ENCODE data around the gene HES3.

Gene HES3

DNA sequence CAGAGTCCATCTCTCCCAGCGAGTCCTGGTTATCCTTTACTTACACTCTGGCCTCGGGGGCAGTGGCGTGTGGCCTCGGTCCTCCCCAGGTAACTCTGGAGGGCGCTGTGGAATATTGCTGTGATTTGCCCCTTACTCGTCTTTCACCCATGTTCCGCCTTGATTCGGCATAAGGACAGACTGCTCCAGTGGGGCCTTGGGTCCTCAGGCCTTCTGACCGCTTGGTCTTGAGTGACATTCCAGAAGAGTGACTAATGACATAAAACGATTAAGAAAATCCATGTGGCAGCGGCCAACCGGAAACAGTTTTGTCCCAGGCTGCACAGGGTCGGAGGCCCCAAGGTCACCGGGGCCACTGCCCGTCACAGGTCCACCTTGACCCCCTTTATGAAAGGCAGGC is 19.3 kb upstream of the HES3 start:
- TF ChIP-seq, protein P1, sequence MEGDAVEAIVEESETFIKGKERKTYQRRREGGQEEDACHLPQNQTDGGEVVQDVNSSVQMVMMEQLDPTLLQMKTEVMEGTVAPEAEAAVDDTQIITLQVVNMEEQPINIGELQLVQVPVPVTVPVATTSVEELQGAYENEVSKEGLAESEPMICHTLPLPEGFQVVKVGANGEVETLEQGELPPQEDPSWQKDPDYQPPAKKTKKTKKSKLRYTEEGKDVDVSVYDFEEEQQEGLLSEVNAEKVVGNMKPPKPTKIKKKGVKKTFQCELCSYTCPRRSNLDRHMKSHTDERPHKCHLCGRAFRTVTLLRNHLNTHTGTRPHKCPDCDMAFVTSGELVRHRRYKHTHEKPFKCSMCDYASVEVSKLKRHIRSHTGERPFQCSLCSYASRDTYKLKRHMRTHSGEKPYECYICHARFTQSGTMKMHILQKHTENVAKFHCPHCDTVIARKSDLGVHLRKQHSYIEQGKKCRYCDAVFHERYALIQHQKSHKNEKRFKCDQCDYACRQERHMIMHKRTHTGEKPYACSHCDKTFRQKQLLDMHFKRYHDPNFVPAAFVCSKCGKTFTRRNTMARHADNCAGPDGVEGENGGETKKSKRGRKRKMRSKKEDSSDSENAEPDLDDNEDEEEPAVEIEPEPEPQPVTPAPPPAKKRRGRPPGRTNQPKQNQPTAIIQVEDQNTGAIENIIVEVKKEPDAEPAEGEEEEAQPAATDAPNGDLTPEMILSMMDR (IDR thresholded peaks at IDR 0.05; ENCODE audit: low read depth, low read length): no peak
- Histone ChIP-seq H3K27me3 (ENCODE audit: insufficient read depth, low read depth, severe bottlenecking) (no peaks in the 10 kb centered on the region), H3K36me3 (peaks cover 72% of the 10 kb centered on the region), H3K4me3 (ENCODE audit: low read depth, low read length) (no peak overlapping the region), H3K9me3 (ENCODE audit: severe bottlenecking) (no peaks in the 10 kb centered on the region), H3K27ac (no peak overlapping the region)
- DNase-seq: no peak

DNA sequence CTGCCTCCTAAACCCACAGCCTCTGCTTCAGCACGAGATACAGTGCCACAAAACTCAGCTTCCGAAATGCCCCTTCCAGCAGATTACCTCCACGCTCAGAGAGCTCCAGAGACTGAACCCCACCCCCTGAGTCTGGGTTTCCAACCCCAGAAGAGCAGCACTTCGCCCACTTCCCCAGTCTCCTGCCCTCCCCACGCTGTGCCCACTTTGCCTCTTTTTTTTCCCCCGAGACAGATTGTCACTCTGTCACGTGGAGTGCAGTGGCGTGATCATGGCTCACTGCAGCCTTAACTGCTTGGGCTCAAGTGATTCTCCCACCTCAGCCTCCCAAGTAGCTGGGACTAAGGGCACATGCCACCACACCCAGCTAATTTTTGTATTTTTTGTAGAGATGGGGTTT is 18.3 kb upstream of the HES3 start:
- H3K27ac ChIP-seq: no peak overlapping the region
- no peak for DNase-seq
- H3K27me3 ChIP-seq (ENCODE audit: insufficient read depth, low read depth, severe bottlenecking): no peaks in the 10 kb centered on the region
- H3K9me3 ChIP-seq (ENCODE audit: severe bottlenecking): no peaks in the 10 kb centered on the region
- TF ChIP-seq, protein P1 (IDR thresholded peaks at IDR 0.05; ENCODE audit: low read depth, low read length): no peak
- H3K36me3 ChIP-seq: peaks cover 81% of the 10 kb centered on the region
- no peak overlapping the region for H3K4me3 ChIP-seq (ENCODE audit: low read depth, low read length)

DNA sequence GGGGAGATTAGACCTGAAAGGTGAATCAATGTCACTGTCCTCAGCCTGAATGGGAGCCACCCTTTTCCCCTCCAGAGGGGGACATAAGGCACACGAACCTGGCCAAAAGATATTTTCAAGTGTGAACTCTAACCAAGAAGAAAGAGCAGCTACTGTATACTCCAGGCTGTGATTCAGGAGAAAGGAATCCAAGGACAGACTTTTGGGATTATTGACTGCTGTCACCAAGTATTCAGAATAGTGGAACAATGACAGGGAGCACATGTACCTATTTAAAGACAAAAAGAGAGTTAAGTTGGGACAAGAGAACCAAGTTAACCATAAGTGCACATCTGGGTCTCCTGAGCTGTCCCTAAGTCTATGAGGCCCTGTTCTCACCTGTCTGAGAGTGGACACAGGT is 10.6 kb upstream of the HES3 start:
- H3K36me3 ChIP-seq: peaks cover 61% of the 10 kb centered on the region
- H3K27ac ChIP-seq: peak overlapping the region; percentile 57
- TF ChIP-seq, protein P1 (IDR thresholded peaks at IDR 0.05; ENCODE audit: low read depth, low read length): no peak
- no peak overlapping the region for H3K4me3 ChIP-seq (ENCODE audit: low read depth, low read length)
- H3K27me3 ChIP-seq (ENCODE audit: insufficient read depth, low read depth, severe bottlenecking): no peaks in the 10 kb centered on the region
- peaks cover 4% of the 10 kb centered on the region for H3K9me3 ChIP-seq (ENCODE audit: severe bottlenecking)
- no peak for DNase-seq

DNA sequence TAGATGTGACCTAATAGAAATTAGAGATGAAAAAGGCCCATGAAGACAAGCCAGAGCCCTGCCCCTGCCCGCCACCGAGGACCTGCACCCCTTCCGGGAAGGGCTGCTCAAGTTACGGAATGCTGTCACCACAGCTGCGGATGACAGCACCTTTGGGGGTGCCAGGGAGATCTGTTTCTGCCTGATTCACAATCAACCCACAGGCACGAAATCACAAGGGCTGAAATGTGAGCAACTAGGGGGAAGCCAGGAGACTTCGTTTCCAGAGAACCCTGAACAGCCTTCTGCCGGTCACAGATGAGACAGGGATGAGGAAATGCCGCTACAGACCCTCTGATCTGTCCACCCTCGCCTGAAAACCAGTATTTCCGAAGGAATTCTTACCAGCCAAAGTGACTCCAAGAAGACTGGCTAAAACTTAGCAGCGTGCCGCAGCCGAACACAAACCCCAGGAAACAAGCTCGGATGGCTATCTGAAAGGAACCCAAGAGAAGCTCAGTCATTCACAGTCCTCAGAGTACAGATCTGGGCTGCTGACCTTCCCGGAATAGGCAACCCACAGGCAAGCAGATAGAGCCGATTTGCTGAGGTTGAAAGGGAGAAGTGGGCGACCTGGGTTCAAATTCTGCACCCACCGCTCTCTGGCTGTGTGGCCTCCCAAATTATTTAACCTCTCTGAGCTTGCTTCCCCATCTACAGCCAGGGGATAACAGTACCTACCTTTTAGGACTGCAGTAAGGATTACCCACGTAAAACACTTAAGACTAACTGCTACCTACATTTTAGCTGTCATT is 9.3 kb upstream of the HES3 start:
- no peak for DNase-seq
- peak overlapping the region; percentile 85 for H3K4me3 ChIP-seq (ENCODE audit: low read depth, low read length)
- peak overlapping the region; percentile 83 for H3K27ac ChIP-seq
- H3K9me3 ChIP-seq (ENCODE audit: severe bottlenecking): peaks cover 4% of the 10 kb centered on the region
- TF ChIP-seq, protein P1 (IDR thresholded peaks at IDR 0.05; ENCODE audit: low read depth, low read length): no peak
- H3K27me3 ChIP-seq (ENCODE audit: insufficient read depth, low read depth, severe bottlenecking): no peaks in the 10 kb centered on the region
- peaks cover 50% of the 10 kb centered on the region for H3K36me3 ChIP-seq

DNA sequence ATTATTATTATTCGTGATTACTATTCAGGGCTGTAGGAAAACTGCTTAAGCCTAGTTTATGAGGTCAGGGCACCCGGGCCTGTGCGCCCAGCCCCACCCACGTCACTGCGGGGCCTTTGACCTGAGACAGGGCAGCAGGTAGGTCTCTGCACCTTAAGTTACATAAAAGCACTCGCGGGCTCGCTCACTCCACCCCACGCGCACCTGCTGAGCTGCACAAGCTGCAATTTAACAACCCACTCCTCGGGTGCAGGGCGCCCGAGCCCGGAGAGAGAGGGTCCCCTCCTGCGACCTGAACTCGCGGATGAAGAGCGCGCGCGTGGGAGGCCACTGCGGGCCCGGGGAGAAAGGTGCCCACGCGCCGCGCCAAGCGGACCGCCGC is 8.7 kb upstream of the HES3 start:
- TF ChIP-seq, protein P1 (IDR thresholded peaks at IDR 0.05; ENCODE audit: low read depth, low read length): no peak
- peak overlapping the region; percentile 83 for H3K27ac ChIP-seq
- H3K4me3 ChIP-seq (ENCODE audit: low read depth, low read length): peak overlapping the region; percentile 85
- no peaks in the 10 kb centered on the region for H3K27me3 ChIP-seq (ENCODE audit: insufficient read depth, low read depth, severe bottlenecking)
- H3K9me3 ChIP-seq (ENCODE audit: severe bottlenecking): peaks cover 4% of the 10 kb centered on the region
- DNase-seq: no peak
- H3K36me3 ChIP-seq: peaks cover 44% of the 10 kb centered on the region

DNA sequence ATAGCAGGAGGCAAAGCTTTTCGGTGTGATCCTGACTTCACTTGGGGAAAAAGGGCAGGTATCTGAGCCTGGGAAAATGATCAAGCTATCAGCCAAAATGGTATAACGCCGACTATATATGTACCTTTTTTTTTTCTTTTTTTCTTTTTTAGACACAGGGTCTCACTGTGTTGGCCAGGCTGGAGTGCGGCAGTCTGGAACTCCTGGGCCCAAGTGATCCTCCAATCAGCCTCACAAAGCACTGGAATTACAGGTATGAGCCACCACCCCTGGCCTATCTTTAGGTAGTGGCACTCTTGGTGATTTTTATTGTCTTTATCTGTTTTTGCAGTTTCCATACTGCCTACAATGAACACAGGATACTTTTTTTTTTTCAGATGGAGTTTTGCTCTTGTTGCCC is 6.9 kb upstream of the HES3 start:
- Histone ChIP-seq H3K27ac (no peak overlapping the region), H3K27me3 (ENCODE audit: insufficient read depth, low read depth, severe bottlenecking) (no peaks in the 10 kb centered on the region), H3K36me3 (peaks cover 26% of the 10 kb centered on the region), H3K9me3 (ENCODE audit: severe bottlenecking) (peaks cover 4% of the 10 kb centered on the region), H3K4me3 (ENCODE audit: low read depth, low read length) (no peak overlapping the region)
- no peak for DNase-seq
- TF ChIP-seq, protein P1 (IDR thresholded peaks at IDR 0.05; ENCODE audit: low read depth, low read length): no peak
